Activated T-cell treated with anti-CD3 and anti-CD28 coated beads, Interleukin-2, amount 50 U/mL, for 4 hours (primary cell): Measurements from ENCODE around the gene CPXM2. TPM values are rescaled to one million over a fixed set of nuclear protein-coding genes. Genes with fewer than 3 reads are reported as not detected.

Source experiments
- ATAC-seq, 2 donors: fragments of 200-7000 bp; cut with Tn5 transposase; one replicate each; pipeline ENCODE4 v1.10.0; 2021
- DNase-seq: peaks from one replicate; pipeline ENCODE4 v3.0.0-alpha.2; 2020
- H3K27me3 Mint-ChIP-seq: one replicate; pipeline ENCODE4 v1.8.0; 2021; ENCODE audit warnings: low read depth, mixed read lengths
- H3K36me3 Mint-ChIP-seq: one replicate; pipeline ENCODE4 v1.8.0; 2022; ENCODE audit warnings: mixed read lengths; ENCODE audit not compliant: insufficient read depth
- H3K4me1 Mint-ChIP-seq: one replicate; pipeline ENCODE4 v1.8.0; 2021; ENCODE audit warnings: low read depth, mixed read lengths
- H3K4me3 Mint-ChIP-seq: one replicate; pipeline ENCODE4 v1.8.0; 2021; ENCODE audit warnings: mild to moderate bottlenecking, moderate library complexity, mixed read lengths
- H3K9me3 Mint-ChIP-seq: one replicate; pipeline ENCODE4 v1.8.0; 2021; ENCODE audit warnings: mixed read lengths
- total RNA-seq, 3 donors: library from RNA; stranded (reverse); gene quantifications; one replicate each; pipeline ENCODE4 v1.2.1, GENCODE V29; 2021

CPXM2 gene
- total RNA-seq, 3 donors from 2014 or later, result not detected

DNA sequence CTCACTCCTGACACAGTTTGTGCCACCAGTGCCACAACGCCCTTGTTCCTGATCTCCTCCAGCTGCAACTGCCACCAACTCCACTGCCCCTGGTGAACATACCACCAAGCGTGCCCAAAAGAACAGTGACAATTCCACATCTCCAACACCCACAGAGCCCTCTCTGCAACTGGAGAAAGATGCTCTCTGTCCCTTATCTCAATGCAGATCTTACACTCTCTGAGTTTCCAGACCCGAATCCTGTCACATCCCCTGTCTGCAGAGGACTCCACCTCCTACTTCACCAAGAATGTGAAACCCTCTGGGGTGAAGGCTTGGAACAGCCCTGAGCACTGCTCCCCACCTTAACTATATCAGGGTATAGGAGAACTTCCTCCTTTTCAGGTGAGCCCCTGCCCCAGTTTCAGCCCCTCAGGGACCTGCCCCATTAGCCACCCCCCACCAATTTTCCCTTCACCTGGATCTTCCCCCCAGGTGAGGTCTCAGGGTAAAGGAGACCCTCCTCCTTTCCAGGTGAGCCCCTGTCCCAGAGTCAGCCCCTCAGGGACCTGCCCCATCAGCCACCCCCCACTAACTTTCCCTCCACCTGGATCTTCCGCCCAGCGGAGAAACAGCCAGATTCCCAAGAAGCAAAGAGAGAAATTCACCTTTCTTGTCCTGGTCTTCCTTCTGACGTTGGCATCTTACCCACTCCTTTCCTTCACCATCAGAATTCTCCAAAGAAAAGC, 55.0 kb downstream of the CPXM2 start:
- no peaks in the 10 kb centered on the region for H3K4me1 Mint-ChIP-seq
- H3K9me3 Mint-ChIP-seq, result no peaks in the 10 kb centered on the region
- H3K36me3 Mint-ChIP-seq, result no peaks in the 10 kb centered on the region
- peaks cover 9% of the 10 kb centered on the region for H3K27me3 Mint-ChIP-seq
- H3K4me3 Mint-ChIP-seq, result no peak overlapping the region
- no peak for ATAC-seq
- DNase-seq, result no peak

DNA sequence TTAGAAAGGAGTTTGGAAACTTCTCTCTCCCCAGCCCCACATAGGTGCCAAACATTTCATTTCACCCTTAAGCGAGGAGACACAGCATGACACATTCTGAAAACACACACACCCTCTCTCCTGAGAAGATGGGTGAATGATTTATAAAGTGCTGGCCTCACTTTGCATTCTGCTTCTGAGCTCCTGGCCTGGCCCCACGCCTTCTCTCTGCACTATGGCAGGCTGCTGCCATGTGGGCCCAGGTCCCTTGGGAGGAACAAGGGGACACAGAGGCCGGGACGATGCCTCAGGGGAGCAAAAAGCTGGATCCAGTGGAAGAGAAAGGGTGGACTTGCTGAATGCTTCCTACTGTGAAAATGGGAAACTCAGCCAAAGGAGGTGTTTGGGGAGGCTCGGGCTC, 56.0 kb downstream of the CPXM2 start:
- Mint-ChIP-seq H3K27me3 (peaks cover 13% of the 10 kb centered on the region), H3K36me3 (no peaks in the 10 kb centered on the region), H3K4me1 (no peaks in the 10 kb centered on the region), H3K4me3 (no peak overlapping the region), H3K9me3 (no peaks in the 10 kb centered on the region)
- no peak for ATAC-seq
- DNase-seq, result no peak

DNA sequence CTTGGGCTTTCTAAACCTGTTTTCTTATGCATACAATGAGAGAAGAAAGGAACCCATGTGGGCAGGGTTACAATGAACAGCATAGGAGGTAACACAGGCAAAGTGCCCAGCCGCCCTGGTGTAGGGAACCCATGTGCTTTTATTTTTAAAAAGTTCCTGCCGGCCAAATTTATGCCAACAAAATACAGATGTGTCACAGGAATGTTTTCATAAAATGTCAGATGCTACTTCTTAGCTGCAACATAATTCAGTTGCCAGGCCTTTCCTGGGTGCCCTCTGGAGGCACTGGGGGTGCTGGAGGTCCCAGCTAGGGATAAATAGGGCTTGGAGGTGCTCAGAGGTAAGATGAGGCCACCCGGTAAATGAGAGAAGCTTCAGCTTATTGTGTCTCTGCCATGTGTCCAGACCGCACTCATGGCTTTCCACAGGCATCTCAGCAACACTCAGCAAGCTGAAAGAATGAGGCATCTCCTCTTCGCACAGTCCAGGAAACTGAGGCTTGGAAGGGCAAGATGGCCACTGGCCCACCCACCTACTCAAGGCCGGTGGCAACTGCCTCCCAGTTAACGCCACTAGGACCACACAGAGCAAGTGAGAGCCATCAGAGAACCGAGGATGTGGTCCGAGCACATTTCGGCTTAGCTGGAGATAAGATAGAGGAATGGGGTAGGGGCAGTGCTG, 58.3 kb downstream of the CPXM2 start:
- no peaks in the 10 kb centered on the region for H3K9me3 Mint-ChIP-seq
- no peak for ATAC-seq
- H3K36me3 Mint-ChIP-seq, result no peaks in the 10 kb centered on the region
- no peaks in the 10 kb centered on the region for H3K4me1 Mint-ChIP-seq
- H3K27me3 Mint-ChIP-seq, result peaks cover 16% of the 10 kb centered on the region
- no peak overlapping the region for H3K4me3 Mint-ChIP-seq
- no peak for DNase-seq

DNA sequence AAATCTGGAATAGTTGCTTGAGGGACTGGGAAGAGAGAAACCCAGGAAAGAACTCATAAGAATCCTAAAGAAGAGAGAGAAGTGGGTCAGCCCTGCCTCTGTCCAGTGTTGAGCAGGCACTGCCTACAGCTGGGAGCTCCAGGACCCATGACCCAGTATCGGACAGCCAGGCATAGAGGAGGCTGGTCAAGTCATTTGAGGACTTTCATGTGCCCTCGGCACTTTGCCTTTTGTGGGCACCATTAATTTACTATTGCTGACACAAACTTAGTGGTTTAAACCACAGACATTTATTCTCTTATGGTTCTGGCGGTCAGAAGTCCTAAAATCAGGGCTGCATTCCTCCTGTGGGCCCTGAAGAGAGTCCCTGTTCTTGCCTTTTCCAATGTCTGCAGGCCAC, 60.3 kb downstream of the CPXM2 start:
- DNase-seq (no peak), ATAC-seq (no peak)
- Mint-ChIP-seq H3K27me3 (peaks cover 16% of the 10 kb centered on the region), H3K9me3 (no peaks in the 10 kb centered on the region), H3K36me3 (no peaks in the 10 kb centered on the region), H3K4me1 (no peaks in the 10 kb centered on the region), H3K4me3 (no peak overlapping the region)

DNA sequence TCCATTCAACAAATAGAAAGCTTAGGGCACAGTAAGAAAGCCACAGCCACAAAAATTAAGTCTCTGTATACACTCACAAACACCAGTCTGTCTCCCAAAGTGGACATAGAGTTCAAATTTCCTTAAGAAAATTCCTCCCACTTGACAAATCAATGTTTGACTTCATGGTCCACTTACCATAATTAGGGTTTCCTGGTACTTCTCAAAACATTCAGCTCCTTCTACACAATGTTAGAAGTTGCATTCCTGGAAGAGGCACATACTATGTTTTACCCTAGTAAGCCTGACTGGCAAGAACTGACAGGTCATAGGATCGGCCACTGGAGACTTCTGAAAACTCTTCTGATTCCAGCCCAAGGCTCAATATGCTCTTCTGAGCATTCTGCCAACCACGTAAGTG, 70.5 kb downstream of the CPXM2 start:
- Mint-ChIP-seq H3K36me3 (peaks cover 2% of the 10 kb centered on the region), H3K27me3 (peaks cover 6% of the 10 kb centered on the region), H3K4me1 (no peaks in the 10 kb centered on the region), H3K4me3 (no peak overlapping the region), H3K9me3 (peaks cover 9% of the 10 kb centered on the region)
- DNase-seq, result no peak
- ATAC-seq, result no peak

DNA sequence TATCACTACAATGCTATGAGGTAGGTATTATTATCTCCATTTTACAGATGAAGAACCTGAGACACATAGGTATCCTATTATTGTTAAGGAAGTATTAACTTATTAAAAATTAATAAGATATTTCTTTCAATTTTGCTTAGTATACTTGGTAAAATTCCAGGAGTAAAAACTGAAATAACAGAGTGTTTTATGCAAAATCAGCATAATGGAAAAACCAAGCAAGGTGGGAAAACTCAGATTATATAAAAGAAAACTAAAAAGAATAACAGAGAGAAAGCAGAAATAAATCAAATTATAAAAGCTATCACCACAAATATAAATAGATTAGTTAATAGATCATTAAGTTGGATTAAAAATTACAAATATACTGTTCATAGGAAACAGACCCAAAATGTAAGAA, 82.0 kb downstream of the CPXM2 start:
- no peaks in the 10 kb centered on the region for H3K4me1 Mint-ChIP-seq
- H3K4me3 Mint-ChIP-seq, result no peak overlapping the region
- DNase-seq (no peak), ATAC-seq (no peak)
- peaks cover 16% of the 10 kb centered on the region for H3K27me3 Mint-ChIP-seq
- H3K9me3 Mint-ChIP-seq, result no peaks in the 10 kb centered on the region
- no peaks in the 10 kb centered on the region for H3K36me3 Mint-ChIP-seq

DNA sequence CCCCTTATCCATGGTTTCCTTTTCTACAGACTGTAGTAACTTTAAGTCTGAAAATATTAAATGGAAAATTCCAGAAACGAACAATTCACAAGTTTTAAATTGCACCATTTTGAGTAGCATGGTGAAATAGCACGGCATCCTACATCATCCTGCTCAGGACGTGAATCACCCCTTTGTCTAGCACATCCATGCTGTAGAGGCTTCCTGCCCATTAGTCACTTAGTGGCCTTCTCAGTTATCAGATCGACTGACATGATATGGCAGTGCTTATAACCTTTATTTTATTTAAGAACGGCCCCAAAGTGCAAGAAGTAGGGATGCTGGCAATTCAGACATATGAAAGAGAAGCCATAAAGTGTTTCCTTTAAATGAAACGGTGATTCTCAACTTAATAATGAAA, 82.7 kb downstream of the CPXM2 start:
- Mint-ChIP-seq H3K9me3 (no peaks in the 10 kb centered on the region), H3K36me3 (no peaks in the 10 kb centered on the region), H3K4me1 (no peaks in the 10 kb centered on the region), H3K27me3 (peaks cover 16% of the 10 kb centered on the region), H3K4me3 (no peak overlapping the region)
- no peak for DNase-seq
- no peak for ATAC-seq

DNA sequence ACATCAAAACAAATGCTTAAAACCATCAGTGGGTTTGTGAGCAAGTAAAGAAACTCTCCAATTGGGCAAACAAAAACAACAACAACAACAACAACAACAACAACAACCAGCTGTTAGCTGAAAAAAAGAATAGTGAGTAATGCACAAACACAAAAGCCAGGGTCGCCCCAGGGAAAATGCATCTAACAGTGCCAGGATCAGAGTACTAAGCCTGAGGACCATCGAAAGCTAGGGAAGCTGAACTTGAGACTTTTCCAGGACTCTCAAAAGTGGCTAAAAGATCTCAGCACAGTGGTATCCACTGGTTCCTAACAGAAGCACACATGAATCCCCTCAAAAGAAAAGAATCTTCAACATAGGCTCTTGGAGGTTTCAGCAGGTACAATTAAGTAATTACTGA, 83.3 kb downstream of the CPXM2 start:
- no peak overlapping the region for H3K4me3 Mint-ChIP-seq
- H3K9me3 Mint-ChIP-seq, result no peaks in the 10 kb centered on the region
- ATAC-seq, result no peak
- no peak for DNase-seq
- peaks cover 16% of the 10 kb centered on the region for H3K27me3 Mint-ChIP-seq
- H3K4me1 Mint-ChIP-seq, result no peaks in the 10 kb centered on the region
- H3K36me3 Mint-ChIP-seq, result no peaks in the 10 kb centered on the region

DNA sequence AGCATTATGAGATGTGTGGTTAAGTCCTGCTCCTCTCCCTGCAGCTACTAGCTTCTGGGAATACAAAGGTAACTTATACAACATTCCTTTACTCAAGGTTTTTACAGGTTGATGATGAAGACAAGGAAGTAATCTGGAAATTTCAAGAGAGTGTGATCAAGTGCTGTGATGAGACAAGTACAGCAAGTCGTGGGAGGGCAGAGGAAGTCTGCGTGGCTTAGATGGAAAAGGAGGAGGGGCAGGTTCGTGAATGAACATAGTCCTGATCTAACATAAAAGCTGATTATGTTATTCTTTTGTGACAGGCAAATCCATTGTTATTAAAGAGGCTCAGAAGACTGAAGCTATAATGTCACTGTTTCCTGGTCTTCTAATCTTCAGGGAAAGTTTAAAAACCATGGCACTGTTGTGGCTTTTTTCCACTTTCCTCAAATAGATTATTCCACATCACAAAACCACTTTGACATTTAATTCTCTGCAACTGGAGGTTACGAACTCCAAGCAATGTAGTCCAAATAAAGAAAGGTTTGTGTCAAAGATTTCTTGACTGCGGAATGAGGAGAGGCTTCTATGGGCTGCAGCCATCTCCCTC, 84.1 kb downstream of the CPXM2 start:
- Mint-ChIP-seq H3K4me3 (no peak overlapping the region), H3K27me3 (peaks cover 16% of the 10 kb centered on the region), H3K9me3 (no peaks in the 10 kb centered on the region), H3K36me3 (no peaks in the 10 kb centered on the region), H3K4me1 (no peaks in the 10 kb centered on the region)
- DNase-seq (no peak), ATAC-seq (no peak)

DNA sequence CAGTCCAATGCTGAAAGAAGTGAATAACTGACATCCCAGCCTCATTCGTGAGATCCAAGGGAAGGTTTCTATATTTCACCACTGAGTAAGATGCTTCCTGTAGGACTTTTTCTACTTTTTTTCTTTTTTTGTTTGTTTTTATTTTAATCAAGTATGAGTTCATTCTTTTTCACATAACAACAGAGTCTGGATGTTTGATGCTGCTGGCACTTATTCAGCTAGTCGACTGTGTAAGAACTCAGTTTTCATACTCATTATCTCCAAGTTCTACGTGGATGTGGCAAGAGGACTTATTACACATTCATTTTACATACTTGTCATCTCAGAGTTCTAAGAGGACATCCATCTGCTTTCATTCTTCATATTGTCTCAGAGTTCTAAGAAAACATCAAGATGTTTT, 86.9 kb downstream of the CPXM2 start:
- DNase-seq (no peak), ATAC-seq (no peak)
- Mint-ChIP-seq H3K27me3 (peaks cover 16% of the 10 kb centered on the region), H3K4me3 (no peak overlapping the region), H3K36me3 (no peaks in the 10 kb centered on the region), H3K9me3 (no peaks in the 10 kb centered on the region), H3K4me1 (no peaks in the 10 kb centered on the region)

DNA sequence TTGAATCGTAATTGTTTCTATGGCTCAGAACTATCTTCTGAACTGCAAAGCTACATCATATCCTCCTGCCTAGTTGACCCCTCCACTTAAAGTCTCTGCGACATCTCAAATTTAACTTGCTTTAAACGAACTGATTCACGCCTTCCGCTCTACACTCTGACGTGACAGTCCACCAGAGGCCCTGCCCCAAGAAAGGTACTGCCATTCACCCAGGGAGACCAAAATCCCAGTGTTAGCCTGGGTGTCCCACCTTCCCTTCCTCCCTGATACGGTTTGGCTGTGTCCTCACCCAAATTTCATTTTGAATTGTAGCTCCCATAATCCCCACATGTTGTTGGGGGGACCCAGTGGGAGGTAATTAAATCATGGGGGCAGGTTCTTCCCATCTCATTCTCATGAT, 90.8 kb downstream of the CPXM2 start:
- Mint-ChIP-seq H3K4me1 (no peaks in the 10 kb centered on the region), H3K4me3 (no peak overlapping the region), H3K36me3 (no peaks in the 10 kb centered on the region), H3K9me3 (no peaks in the 10 kb centered on the region), H3K27me3 (no peaks in the 10 kb centered on the region)
- ATAC-seq, result no peak
- no peak for DNase-seq

DNA sequence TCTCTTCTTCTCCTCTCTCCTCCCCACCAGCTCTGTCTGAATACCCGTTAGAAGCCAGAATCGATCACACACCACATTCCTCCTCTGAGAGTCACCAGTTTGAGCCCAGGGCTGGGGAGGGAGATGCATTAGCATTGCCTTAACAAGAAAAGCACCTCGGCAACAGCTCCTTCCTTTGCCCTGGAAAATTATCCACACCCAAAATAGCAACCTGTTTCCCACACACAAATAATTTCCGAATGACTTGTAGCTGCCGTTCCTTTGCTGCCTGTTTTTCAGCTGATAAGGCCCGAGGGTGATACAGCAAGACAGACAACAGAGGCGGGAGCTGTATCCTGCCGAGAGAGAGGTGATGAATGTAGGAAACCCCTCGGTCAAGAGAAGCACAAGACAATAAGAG, 91.3 kb downstream of the CPXM2 start:
- Mint-ChIP-seq H3K36me3 (no peaks in the 10 kb centered on the region), H3K4me1 (no peaks in the 10 kb centered on the region), H3K4me3 (no peak overlapping the region), H3K9me3 (no peaks in the 10 kb centered on the region), H3K27me3 (no peaks in the 10 kb centered on the region)
- no peak for ATAC-seq
- no peak for DNase-seq

DNA sequence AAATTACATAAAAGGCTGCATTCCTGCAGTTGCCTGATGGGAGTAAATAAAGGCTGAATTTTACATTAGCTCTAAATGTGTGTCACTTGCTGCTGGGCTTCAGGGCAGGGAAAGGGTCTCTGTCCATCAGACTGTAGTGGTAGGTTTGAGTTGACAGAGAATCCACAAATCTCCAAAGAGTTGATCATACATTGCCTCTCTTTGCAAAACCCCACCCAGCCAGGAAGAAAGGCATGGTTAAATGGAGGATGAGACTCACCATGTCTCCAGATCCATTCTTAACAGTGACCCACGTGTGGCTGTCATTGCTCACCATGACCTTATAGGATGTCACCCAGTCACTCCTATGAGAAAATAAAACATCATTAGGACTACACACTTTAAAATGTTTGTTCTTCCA, 92.8 kb downstream of the CPXM2 start:
- H3K4me1 Mint-ChIP-seq, result no peaks in the 10 kb centered on the region
- H3K27me3 Mint-ChIP-seq, result no peaks in the 10 kb centered on the region
- no peak overlapping the region for H3K4me3 Mint-ChIP-seq
- no peak for ATAC-seq
- no peaks in the 10 kb centered on the region for H3K9me3 Mint-ChIP-seq
- no peak for DNase-seq
- H3K36me3 Mint-ChIP-seq, result no peaks in the 10 kb centered on the region

DNA sequence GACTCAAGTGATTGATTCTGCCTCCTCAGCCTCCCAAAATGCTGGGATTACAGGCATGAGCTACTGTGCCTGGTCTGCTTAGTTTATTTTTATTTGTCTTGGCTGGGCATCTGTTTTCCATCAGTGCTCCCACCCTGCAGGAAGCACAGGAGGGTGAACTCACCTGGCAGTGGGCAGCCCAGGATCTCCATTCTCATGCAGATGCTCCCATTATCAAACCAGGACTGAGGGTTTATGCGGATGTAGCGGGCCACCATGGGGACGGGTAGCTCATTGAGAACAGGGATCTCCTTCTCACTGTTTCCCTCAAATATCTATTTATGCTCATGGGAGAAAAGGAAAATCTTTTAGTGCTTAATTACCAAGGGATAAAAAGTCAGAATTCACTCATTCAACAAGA, 93.8 kb downstream of the CPXM2 start:
- no peaks in the 10 kb centered on the region for H3K36me3 Mint-ChIP-seq
- H3K4me3 Mint-ChIP-seq, result no peak overlapping the region
- H3K27me3 Mint-ChIP-seq, result no peaks in the 10 kb centered on the region
- H3K9me3 Mint-ChIP-seq, result no peaks in the 10 kb centered on the region
- H3K4me1 Mint-ChIP-seq, result no peaks in the 10 kb centered on the region
- ATAC-seq (no peak), DNase-seq (no peak)

DNA sequence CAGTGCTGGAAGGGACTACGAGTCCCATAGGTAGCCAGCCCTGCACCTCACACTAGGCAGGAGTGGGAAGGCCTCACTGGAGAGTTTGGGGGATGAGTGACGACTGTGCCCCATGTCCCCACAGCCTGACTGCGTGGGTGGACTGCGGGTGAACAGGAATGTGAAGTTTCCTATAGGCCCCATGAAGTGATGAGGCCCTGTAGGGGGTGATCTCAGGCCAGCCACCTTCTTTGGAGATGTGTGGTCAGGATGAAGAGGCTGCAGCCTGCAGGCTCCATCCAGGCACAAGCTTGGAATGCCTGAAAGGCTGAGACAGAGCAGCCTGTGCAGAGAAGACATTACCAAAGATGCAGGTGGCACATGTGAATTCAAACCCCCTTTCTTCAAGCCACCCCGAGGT, 94.9 kb downstream of the CPXM2 start:
- Mint-ChIP-seq H3K4me3 (no peak overlapping the region), H3K36me3 (no peaks in the 10 kb centered on the region), H3K4me1 (no peaks in the 10 kb centered on the region), H3K27me3 (no peaks in the 10 kb centered on the region), H3K9me3 (no peaks in the 10 kb centered on the region)
- ATAC-seq (no peak), DNase-seq (no peak)
